ENCODE data around the gene CAPN11.

- no peak for TF ChIP-seq EZH2phosphoT487 (conservative IDR thresholded peaks at IDR 0.05; ENCODE audit: low read length)
- TF ChIP-seq CTCF (IDR thresholded peaks at IDR 0.05; ENCODE audit: insufficient read depth, low read length, poor library complexity, severe bottlenecking): no peak
These were observed 30.4 kb upstream of the CAPN11 start for GRCh38 chr6:44128020-44128917.

Measured in SU-DHL-6 (cell line).